HFF-Myc (cell line): Measurements from ENCODE around the gene AP3S2.

ENCODE experiments used
- DNase-seq: peaks from one replicate; pipeline ENCODE4 v3.0.0-alpha.2; 2011; ENCODE audit warnings: low read depth; ENCODE audit errors: extremely low read depth
- H3K4me3 ChIP-seq: replicated peaks from 2 replicates; pipeline ENCODE4 v1.5.1; 2011; ENCODE audit warnings: low read depth, mild to moderate bottlenecking, control low read depth, low read length
- CTCF ChIP-seq: IDR thresholded peaks from 2 replicates; pipeline ENCODE4 v1.5.1; 2012; ENCODE audit warnings: mild to moderate bottlenecking, low read depth, low read length, control low read depth; ENCODE audit errors: missing control alignments

AP3S2 gene

GRCh38 chr15:89932880-89933279 is 39.1 kb upstream of the AP3S2 start:
- no peak for TF ChIP-seq CTCF
- H3K4me3 ChIP-seq: no peak overlapping the region
- DNase-seq: no peak

- no peak for DNase-seq
- no peak for TF ChIP-seq CTCF
- H3K4me3 ChIP-seq: no peak overlapping the region
Observed at GRCh38 chr15:89928421-89928820, 34.6 kb upstream of the AP3S2 start.

GRCh38 chr15:89926158-89926557 is 32.4 kb upstream of the AP3S2 start:
- TF ChIP-seq CTCF: no peak
- DNase-seq: peak; percentile 10
- no peak overlapping the region for H3K4me3 ChIP-seq

- TF ChIP-seq CTCF: no peak
- H3K4me3 ChIP-seq: no peak overlapping the region
- DNase-seq: no peak
Observed at GRCh38 chr15:89917442-89918101, 23.8 kb upstream of the AP3S2 start.

GRCh38 chr15:89916660-89917059 is 22.9 kb upstream of the AP3S2 start:
- H3K4me3 ChIP-seq: no peak overlapping the region
- no peak for TF ChIP-seq CTCF
- no peak for DNase-seq

- peak within 1 kb of the TSS; percentile 58 for H3K4me3 ChIP-seq
- no peak for DNase-seq
- TF ChIP-seq CTCF: no peak
Observed at GRCh38 chr15:89912674-89913396, 19.0 kb upstream of the AP3S2 start, which contains the start of gene ARPIN. Gene ARPIN (minus strand): TSS chr15:89912952. CDS start chr15:89912835, 117 bp downstream.
